GM12892 (cell line): ENCODE data around the gene NOC3L.

ENCODE experiments used
- POLR2A ChIP-seq: IDR thresholded peaks from 2 replicates; pipeline ENCODE4 v1.6.1; 2011; ENCODE audit warnings: low read depth, low read length, control low read depth
- TAF1 ChIP-seq: IDR thresholded peaks from 2 replicates; pipeline ENCODE4 v1.6.1; 2011; ENCODE audit warnings: low read depth, mild to moderate bottlenecking, control low read depth, low read length, borderline replicate concordance

GRCh38 chr10:94402843-94403379, 40.2 kb upstream of the NOC3L start:
- TF ChIP-seq POLR2A (no peak), TAF1 (no peak)
